CD14-positive monocyte (primary cell): ENCODE data around the gene MAD1L1. TPM values are rescaled to one million over a fixed set of nuclear protein-coding genes. Genes with fewer than 3 reads are reported as not detected.

ENCODE experiments used
- DNase-seq, 3 donors: peaks; one replicate each; pipeline ENCODE4 v3.0.0-alpha.2; 2011 to 2022
- H2AFZ ChIP-seq: 2 replicates; pipeline ENCODE4 v1.6.0; 2012; ENCODE audit warnings: mild to moderate bottlenecking, low read depth, low read length, inconsistent platforms; ENCODE audit not compliant: insufficient read depth, poor library complexity, severe bottlenecking
- H3K27ac ChIP-seq, 2 donors: 1 replicate in 1 of 2; 2 replicates in 1 of 2; pipeline ENCODE4 v1.5.1; 2012 to 2013; ENCODE audit warnings: low read length in 2 of 2, control low read depth in 1 of 2, inconsistent platforms in 1 of 2, low read depth in 1 of 2, mild to moderate bottlenecking in 1 of 2
- H3K27me3 ChIP-seq, 2 donors: one replicate each; pipeline versions ENCODE4 v1.6.0 to v1.6.1; 2011 to 2013; ENCODE audit warnings: low read length in 2 of 2; ENCODE audit not compliant: control insufficient read depth in 2 of 2, insufficient read depth in 2 of 2
- H3K36me3 ChIP-seq, 2 donors: replicated peaks in 1 of 2; 1 replicate in 1 of 2; 2 replicates in 1 of 2; pipeline versions ENCODE4 v1.5.1 to v1.6.1; 2012 to 2013; ENCODE audit warnings: low read length in 2 of 2, control low read depth in 1 of 2, inconsistent platforms in 1 of 2, mild to moderate bottlenecking in 1 of 2; ENCODE audit not compliant: insufficient read depth in 2 of 2, control insufficient read depth in 1 of 2
- H3K4me1 ChIP-seq, 2 donors: 1 replicate in 1 of 2; 2 replicates in 1 of 2; pipeline versions ENCODE4 v1.5.1 to v1.6.1; 2012 to 2013; ENCODE audit warnings: low read length in 2 of 2, control low read depth in 1 of 2, inconsistent platforms in 1 of 2, mild to moderate bottlenecking in 1 of 2, moderate library complexity in 1 of 2; ENCODE audit not compliant: insufficient read depth in 2 of 2, control insufficient read depth in 1 of 2
- H3K4me2 ChIP-seq: replicated peaks from 2 replicates; pipeline ENCODE3; 2012; ENCODE audit warnings: low read length, moderate library complexity, mild to moderate bottlenecking; ENCODE audit not compliant: poor library complexity, severe bottlenecking; ENCODE audit errors: extremely low read depth
- H3K4me3 ChIP-seq, 3 experiments: fragments of 200-600 bp in 1 of 3; sonication (generic) in 1 of 3; replicated peaks in 1 of 3; 1 replicate in 2 of 3; 2 replicates in 1 of 3; pipeline ENCODE4 v1.5.1; 2011 to 2013; ENCODE audit warnings: low read length in 3 of 3, mild to moderate bottlenecking in 3 of 3, control low read depth in 2 of 3, low read depth in 2 of 3, inconsistent platforms in 1 of 3, moderate library complexity in 1 of 3
- H3K79me2 ChIP-seq: 2 replicates; pipeline ENCODE4 v1.6.0; 2012; ENCODE audit warnings: mild to moderate bottlenecking, control low read depth, inconsistent platforms, low read length, moderate library complexity; ENCODE audit not compliant: insufficient read depth
- H3K9ac ChIP-seq: 2 replicates; pipeline ENCODE4 v1.6.0; 2017; ENCODE audit warnings: low read length, mild to moderate bottlenecking; ENCODE audit not compliant: insufficient read depth, poor library complexity, severe bottlenecking
- H3K9me3 ChIP-seq, 2 donors: replicated peaks in 1 of 2; 1 replicate in 1 of 2; 2 replicates in 1 of 2; pipeline versions ENCODE4 v1.5.1 to v1.6.1; 2012 to 2013; ENCODE audit warnings: low read length in 2 of 2, control low read depth in 1 of 2; ENCODE audit not compliant: control insufficient read depth in 1 of 2, insufficient read depth in 1 of 2
- H4K20me1 ChIP-seq: 2 replicates; pipeline ENCODE4 v1.6.0; 2012; ENCODE audit warnings: mild to moderate bottlenecking, low read length, control low read depth, moderate library complexity; ENCODE audit not compliant: insufficient read depth
- H3K27ac Mint-ChIP-seq, 7 donors: one replicate each; pipeline ENCODE4 v1.8.0; 2020; ENCODE audit warnings: mild to moderate bottlenecking in 7 of 7, mixed read lengths in 7 of 7, moderate library complexity in 6 of 7, inconsistent platforms in 2 of 7
- H3K27me3 Mint-ChIP-seq, 3 donors: one replicate each; pipeline ENCODE4 v1.8.0; 2021 to 2022; ENCODE audit warnings: low read depth in 3 of 3, mild to moderate bottlenecking in 3 of 3, mixed read lengths in 3 of 3, moderate library complexity in 3 of 3, inconsistent platforms in 1 of 3
- H3K36me3 Mint-ChIP-seq, 2 donors: one replicate each; pipeline ENCODE4 v1.8.0; 2020; ENCODE audit warnings: mixed read lengths in 2 of 2, inconsistent platforms in 1 of 2, mild to moderate bottlenecking in 1 of 2
- H3K4me1 Mint-ChIP-seq: one replicate; pipeline ENCODE4 v1.8.0; 2020; ENCODE audit warnings: mild to moderate bottlenecking, mixed read lengths
- H3K4me3 Mint-ChIP-seq, 2 donors: one replicate each; pipeline ENCODE4 v1.8.0; 2020; ENCODE audit warnings: mild to moderate bottlenecking in 2 of 2, mixed read lengths in 2 of 2, moderate library complexity in 1 of 2
- H3K9me3 Mint-ChIP-seq, 7 donors: one replicate each; pipeline ENCODE4 v1.8.0; 2020 to 2022; ENCODE audit warnings: mixed read lengths in 7 of 7, mild to moderate bottlenecking in 6 of 7, moderate library complexity in 6 of 7, inconsistent platforms in 2 of 7
- WGBS: methylation state at CpG from one replicate; pipeline ENCODE4 v1.1.5; 2013; ENCODE audit warnings: missing lambda C conversion rate; ENCODE audit not compliant: insufficient coverage; 5-methylcytosine and 5-hydroxymethylcytosine counted together
- intact Hi-C, 2 donors: fragments of 100-400 bp; cut with micrococcal nuclease; formaldehyde crosslinking; loops; one replicate each; pipeline versions ENCODE4 v1.15.0 to v1.15.1; 2023
- polyA plus RNA-seq, 3 donors: library from polyadenylated mRNA; depleted of rRNA in 1 of 3; unstranded in 2 of 3; stranded (reverse) in 1 of 3; fragments of 300-500 nt in 2 of 3; fragments of >200 nt in 1 of 3; fragmentation: Illumina TruSeq in 2 of 3; gene quantifications; 1 replicate in 2 of 3; 2 replicates in 1 of 3; pipeline ENCODE4 v1.2.3, GENCODE V29; 2012 to 2021
- TF ChIP-seq, protein P1 (sequence below): fragments of 200-600 bp; IDR thresholded peaks from one replicate; pipeline ENCODE4 v1.8.0; 2022; ENCODE audit warnings: antibody characterized with exemption, mild to moderate bottlenecking

Gene MAD1L1
- polyA plus RNA-seq, 3 donors, result 22.0 to 39.4 (median 33.2) TPM

- 95% methylated on average over 27 of the region's 29 CpGs for WGBS
Measured at GRCh38 chr7:1809601-1810258, 423.0 kb downstream of the MAD1L1 start.

DNA sequence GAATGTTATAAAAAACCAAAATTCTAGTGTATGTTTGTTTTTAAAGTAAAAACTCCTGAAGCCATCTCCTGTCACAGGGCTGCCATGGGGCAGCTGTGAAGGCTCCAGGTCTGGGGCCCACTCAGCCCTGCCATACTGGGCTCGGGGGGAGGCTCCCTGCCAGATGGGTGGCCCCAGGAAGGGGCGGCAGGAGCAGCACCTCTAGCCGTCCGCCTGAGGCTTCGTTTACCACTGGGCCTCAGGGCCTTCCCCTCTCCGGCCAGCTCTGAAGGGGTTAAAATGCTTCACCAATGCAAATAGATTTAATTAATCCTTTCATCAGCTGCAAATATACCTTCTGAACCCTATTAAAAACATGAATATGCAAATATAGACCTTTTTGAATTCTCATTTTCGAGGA lies 423.7 kb downstream of the MAD1L1 start:
- intact Hi-C loops, result no loop called here
- Histone ChIP-seq H3K4me3 (no peak overlapping the region), H4K20me1 (no peaks in the 10 kb centered on the region), H3K9me3 (no peaks in the 10 kb centered on the region), H3K27ac (no peak overlapping the region), H3K27me3 (no peaks in the 10 kb centered on the region), H3K79me2 (no peaks in the 10 kb centered on the region), H3K4me1 (no peaks in the 10 kb centered on the region), H3K36me3 (peaks cover 0 to 3% of the 10 kb centered on the region in 2 donors), H3K9ac (no peak overlapping the region), H3K4me2 (no peak overlapping the region), H2AFZ (no peak overlapping the region)
- TF ChIP-seq, protein P1, sequence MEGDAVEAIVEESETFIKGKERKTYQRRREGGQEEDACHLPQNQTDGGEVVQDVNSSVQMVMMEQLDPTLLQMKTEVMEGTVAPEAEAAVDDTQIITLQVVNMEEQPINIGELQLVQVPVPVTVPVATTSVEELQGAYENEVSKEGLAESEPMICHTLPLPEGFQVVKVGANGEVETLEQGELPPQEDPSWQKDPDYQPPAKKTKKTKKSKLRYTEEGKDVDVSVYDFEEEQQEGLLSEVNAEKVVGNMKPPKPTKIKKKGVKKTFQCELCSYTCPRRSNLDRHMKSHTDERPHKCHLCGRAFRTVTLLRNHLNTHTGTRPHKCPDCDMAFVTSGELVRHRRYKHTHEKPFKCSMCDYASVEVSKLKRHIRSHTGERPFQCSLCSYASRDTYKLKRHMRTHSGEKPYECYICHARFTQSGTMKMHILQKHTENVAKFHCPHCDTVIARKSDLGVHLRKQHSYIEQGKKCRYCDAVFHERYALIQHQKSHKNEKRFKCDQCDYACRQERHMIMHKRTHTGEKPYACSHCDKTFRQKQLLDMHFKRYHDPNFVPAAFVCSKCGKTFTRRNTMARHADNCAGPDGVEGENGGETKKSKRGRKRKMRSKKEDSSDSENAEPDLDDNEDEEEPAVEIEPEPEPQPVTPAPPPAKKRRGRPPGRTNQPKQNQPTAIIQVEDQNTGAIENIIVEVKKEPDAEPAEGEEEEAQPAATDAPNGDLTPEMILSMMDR, result no peak
- H3K36me3 Mint-ChIP-seq, result peaks cover 0 to 2% of the 10 kb centered on the region in 2 donors
- no peak overlapping the region for H3K4me3 Mint-ChIP-seq
- DNase-seq, result no peak
- WGBS, result 91% methylated on average over 6 of the region's 7 CpGs
- peaks cover 0 to 12% (median 0%) of the 10 kb centered on the region in 7 donors for H3K9me3 Mint-ChIP-seq
- H3K4me1 Mint-ChIP-seq, result peaks cover 7% of the 10 kb centered on the region
- no peak overlapping the region for H3K27ac Mint-ChIP-seq
- peaks cover 0 to 10% (median 7%) of the 10 kb centered on the region in 3 donors for H3K27me3 Mint-ChIP-seq

More at GRCh38 chr7:1809601-1810258, 423.0 kb downstream of the MAD1L1 start:
- Histone ChIP-seq H4K20me1 (no peaks in the 10 kb centered on the region), H3K27ac (no peak overlapping the region), H3K27me3 (no peaks in the 10 kb centered on the region), H3K9me3 (no peaks in the 10 kb centered on the region), H3K79me2 (no peaks in the 10 kb centered on the region), H3K4me2 (no peak overlapping the region), H3K36me3 (peaks cover 0 to 9% of the 10 kb centered on the region in 2 donors), H2AFZ (no peak overlapping the region), H3K9ac (no peak overlapping the region), H3K4me1 (no peaks in the 10 kb centered on the region), H3K4me3 (no peak overlapping the region)
- Mint-ChIP-seq H3K27me3 (peaks cover 0 to 10% (median 7%) of the 10 kb centered on the region in 3 donors), H3K9me3 (peaks cover 0 to 8% (median 0%) of the 10 kb centered on the region in 7 donors), H3K4me1 (peaks cover 7% of the 10 kb centered on the region), H3K27ac (no peak overlapping the region), H3K4me3 (no peak overlapping the region), H3K36me3 (peaks cover 6 to 7% of the 10 kb centered on the region in 2 donors)
- intact Hi-C loops, result no loop called here
- TF ChIP-seq, protein P1, result no peak
- DNase-seq, result no peak
